GM18870 (cell line): ENCODE measurements around the gene FGF16.
"Not testable (repeated sequence)": the region's sequence is repeated elsewhere in the genome, so short reads cannot be mapped to it uniquely, and the experiment has no call there.

ENCODE experiments used
- ATAC-seq: cut with Tn5 transposase; IDR thresholded peaks from one replicate; pipeline ENCODE4 v1.9.1; 2021; ENCODE audit warnings: moderate library complexity; ENCODE audit not compliant: unreplicated experiment

The FGF16 gene

DNA sequence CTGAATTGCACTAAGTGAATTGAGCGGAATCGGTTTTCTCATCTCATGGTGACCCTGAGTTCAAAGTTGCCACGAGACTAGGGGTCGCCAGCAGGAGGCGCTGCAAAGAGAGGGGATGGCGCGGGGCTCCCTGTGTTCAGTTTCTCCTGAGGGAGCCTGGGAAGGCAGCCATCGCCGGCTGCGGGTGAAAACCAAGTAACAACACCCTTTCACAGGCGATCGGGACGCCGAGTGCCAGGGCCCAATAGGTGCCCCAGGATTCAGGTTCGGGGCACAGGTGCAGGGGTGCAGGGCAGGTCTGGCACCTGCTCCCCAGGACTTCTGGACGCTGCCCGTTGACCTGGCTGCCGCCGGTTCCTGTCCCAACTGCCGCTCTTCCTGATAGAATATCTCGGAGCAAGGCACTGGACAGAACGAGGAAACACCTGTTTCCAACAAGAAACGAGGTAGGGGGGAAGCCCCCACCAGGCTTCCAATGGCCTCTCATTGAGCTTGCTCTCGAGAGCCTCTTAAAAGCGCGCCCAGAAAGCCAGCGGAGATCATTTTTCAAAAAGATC is 1.1 kb upstream of the FGF16 start:
- no peak for ATAC-seq

DNA sequence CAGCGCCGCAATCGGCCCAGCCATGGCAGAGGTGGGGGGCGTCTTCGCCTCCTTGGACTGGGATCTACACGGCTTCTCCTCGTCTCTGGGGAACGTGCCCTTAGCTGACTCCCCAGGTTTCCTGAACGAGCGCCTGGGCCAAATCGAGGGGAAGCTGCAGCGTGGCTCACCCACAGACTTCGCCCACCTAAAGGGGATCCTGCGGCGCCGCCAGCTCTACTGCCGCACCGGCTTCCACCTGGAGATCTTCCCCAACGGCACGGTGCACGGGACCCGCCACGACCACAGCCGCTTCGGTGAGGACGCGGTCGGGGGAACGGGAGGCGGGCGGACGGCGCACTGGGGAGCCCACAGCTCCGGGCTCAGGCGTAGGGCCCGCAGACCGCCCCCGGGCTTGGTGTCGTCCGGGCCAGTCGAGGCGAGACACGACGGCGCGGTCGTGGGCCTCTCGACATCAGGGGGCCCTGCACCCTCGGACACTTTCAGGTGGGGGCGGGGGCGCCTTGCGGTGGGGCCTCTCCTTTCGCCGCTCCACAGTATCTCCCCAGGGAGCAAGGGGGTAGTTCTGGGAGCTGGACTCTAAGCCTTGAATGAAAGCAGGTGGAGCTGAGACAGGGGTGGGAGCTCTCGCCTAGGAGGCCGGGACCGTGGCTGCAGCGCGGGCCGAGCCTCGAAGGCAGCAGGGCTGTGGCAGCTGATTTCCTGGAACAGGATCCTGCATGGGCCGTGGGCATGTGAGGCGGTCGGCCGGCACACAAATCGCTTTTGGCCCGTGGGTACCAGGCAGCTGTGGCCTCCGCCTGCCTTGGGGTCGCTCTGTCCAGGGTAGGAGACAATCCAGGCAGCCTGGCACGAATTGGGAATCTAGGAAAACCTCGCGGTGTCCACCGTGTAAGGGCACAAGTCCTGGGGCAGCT is 722 bp downstream of the FGF16 start:
- no peak for ATAC-seq

DNA sequence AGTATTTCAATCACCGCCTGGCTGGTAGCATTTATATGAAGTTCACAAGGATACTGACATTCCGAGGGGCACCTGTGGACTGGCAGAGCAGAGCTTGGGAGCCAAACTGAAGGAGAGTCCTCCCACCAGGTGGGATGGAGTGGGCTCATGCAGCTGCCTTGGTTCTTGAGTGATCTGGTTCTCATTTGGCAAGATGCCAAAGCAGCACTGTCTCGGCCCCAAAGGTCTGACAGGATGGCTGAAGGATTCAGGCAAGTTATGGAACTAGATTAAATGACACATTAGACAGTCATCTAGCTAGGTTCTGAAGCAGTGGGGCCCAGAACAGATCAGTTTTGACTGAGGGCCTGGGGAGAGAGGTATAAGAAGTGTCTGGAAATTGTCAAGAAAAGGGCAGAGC is 3.2 kb downstream of the FGF16 start:
- no peak for ATAC-seq

DNA sequence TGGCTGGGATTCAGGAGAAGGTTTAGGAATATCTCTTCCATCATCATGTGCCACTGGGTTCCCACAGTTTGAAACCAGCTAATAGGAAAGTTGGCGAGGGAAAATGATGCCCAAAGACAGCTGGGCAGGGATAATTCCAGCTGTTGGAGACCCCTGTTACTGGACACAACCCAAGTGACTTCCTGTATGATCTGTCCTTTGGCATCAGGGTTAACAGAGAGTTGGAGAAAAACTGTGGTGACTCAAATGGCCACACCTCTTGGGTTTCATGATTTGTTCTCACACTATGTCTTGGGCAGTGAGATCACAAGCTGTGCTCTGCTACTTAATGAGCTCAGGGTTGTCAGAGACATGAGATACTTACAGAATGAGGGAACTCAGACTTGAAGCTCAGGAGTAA is 3.8 kb downstream of the FGF16 start:
- ATAC-seq: no peak

DNA sequence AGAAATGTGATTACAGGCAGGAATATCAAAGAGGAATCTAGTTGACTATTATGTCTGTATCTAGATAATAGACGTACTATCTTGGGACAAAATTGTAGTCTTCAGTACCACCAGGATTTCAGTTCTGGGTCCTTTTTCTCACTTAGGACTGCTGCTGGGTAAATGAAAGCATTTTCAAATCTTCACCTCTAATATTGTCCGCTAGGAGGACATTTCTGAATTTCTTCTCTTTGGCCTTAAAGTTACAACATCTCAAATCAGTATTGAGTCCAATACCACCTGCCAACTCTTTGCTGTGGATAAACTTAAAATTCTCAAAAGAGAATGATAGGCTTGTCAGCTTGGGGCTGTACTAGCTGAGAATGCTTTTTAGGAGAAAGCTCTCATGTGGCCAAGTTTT is 6.0 kb downstream of the FGF16 start:
- no peak for ATAC-seq

DNA sequence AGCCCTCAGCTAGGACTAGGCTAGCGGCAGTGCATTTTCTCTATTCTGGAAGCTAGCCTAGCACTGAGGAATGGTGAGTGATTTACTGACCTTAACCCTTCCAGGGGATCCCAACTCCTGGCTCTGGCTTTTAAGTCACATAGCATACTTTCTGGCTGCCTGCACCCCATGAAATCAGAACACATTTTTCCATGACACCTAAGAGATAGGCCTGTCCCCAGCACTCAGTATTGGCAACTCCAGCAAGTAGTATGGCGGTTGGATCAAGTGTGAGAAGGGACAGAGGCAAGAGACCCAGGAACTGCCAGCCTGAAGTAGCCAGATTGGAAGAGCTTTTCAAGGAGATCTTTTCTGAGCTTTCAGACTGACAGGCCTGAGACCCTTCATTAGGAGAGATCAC is 8.2 kb downstream of the FGF16 start:
- ATAC-seq: no peak

DNA sequence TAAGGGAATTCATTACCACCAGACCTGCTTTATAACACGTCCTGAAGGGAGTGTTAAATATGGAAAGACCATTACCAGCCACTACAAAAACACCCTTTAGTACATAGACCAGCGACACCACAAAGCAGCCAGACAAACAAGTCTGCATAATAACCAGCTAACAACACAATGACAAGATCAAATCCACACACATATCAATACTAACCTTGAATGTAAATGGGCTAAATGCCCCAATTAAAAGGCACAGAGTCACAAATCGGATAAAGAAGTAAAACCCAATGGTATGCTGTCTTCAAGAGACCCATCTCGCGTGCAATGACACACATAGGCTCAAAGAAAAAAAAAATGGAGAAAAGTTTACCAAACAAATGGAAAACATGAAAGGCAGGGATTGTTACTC is 36.9 kb downstream of the FGF16 start:
- no peak for ATAC-seq

DNA sequence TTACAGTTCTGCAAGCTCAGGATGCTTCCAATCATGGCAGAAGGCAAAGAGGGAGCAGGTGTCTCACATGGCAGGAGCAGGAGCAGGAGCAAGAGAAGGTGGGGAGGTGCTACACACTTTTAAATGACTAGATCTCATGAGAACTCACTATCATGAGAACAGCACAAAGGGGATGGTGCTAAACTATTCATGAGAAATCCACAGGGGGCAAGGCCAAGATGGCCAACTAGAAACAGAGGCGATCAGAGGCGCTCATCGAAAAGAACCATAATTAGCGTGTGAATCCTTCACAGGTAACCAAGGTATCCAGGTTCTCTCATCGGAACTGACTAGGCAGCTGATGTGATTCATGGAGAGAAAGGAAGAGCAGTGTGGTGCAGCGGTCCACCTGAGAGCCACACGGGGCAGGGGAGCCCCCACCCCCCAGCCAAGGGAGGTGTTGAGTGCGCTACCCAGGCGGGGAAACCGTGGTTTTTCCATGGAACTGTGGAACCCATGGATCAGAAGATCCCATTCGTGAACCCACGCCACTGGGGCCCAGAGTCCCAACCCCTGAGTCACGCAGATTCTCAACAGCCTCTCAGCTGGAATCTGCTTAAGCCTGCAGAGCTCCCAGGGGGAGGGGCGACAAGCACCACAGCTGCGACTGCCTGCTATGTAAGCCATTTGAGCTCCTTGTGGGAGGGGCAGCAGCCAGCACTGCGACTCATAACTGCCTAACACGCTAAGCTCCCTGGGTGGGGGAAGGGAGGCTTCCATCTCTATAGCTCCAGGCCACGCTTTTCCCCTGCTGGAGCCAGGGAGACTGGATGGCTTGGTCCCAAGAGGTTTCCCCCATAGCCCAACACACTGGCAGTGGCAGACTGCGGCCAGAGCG is 46.7 kb downstream of the FGF16 start:
- no peak for ATAC-seq

DNA sequence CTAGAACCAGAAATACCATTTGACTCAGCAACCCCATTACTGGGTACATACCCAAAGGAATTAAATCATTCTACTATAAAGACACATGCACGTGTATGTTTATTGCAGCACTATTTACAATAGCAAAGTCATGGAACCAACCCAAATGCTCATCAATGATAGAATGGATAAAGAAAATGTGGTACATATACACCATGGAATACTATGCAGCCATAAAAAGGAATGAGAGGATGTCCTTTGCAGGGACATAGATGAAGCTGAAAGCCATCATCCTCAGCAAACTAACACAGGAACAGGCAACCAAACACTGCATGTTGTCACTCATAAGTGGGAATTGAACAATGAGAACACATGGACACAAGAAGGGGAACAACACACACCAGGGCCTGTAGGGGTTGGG is 53.0 kb downstream of the FGF16 start:
- not testable (repeated sequence) for ATAC-seq

DNA sequence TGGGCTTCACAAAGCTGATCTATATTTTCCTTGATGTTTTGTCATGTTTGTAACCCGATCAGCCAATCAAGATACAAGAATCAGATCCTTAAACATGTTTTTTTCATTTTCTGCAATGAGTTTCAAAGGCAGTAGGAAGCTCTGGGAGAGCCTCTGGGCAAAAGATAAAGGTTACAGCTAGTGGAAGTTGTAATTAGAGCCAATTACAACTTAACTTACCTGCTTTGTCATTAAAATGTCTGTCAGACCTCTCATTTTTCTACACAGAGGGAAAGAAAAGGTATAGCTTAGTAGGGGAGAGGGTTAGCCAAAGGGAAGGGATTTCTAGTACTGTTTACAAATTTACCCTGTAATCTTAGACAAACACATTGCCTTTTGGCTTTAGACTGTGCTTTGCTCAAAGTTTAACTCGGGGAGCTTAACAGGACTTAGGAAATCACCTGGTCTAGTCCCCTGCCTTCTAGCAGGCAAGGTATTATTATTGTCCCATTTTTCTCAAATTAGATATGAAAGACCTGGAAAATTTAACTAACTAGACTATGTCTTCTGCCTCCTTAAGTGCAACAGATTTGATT is 55.8 kb downstream of the FGF16 start:
- no peak for ATAC-seq

DNA sequence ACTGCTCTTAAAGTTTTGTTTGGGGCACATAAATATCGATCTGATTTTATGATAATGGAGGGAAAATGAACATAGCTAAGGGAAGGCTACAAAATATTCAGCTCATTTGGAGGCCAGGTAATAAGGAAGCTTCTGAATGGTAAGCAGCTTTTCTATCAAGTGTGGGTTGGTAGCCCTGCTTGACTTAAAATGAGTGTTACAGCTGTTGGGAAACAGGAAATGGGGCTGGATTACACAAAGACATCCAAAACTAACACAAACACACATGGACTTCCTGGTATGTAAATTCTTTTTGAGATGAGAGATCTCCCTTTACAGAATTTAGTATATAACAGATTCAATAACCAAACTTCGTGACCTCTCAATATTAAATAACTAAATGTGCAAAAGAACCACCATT is 58.0 kb downstream of the FGF16 start:
- no peak for ATAC-seq
